Stimulated activated CD4-positive, alpha-beta T cell treated with anti-CD3 and anti-CD28 coated beads, Interleukin-1b, Interleukin-23, amount 100 ng/mL, for 4 hours (primary cell): ENCODE results near the gene CD40LG.

Source experiments
- DNase-seq, 2 donors: peaks; one replicate each; pipeline ENCODE4 v3.0.0-alpha.2; 2020; ENCODE audit warnings: low read depth in 2 of 2

The CD40LG gene

DNA sequence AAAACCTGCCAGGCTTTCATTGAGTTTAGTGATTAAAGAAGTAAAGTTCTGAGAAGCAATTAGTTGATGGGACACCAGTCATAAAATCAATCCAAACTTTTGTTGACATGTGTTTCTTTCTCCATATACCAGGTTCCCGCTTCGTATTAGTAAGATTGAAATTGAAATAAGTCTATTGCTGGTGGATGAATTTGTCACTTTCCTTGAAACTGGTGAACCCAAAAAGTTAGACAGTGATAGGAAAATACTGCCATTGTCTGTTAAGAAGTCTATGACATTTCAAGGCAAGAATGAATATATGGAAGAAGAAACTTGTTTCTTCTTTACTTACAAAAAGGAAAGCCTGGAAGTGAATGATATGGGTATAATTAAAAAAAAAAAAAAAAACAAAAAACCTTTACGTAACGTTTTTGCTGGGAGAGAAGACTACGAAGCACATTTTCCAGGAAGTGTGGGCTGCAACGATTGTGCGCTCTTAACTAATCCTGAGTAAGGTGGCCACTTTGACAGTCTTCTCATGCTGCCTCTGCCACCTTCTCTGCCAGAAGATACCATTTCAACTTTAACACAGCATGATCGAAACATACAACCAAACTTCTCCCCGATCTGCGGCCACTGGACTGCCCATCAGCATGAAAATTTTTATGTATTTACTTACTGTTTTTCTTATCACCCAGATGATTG lies at the start of gene CD40LG:
CD40LG (plus strand) TSS at position 482 of the 684 bp plus-strand sequence; CDS start at position 573, 91 bp downstream.
- no peak for DNase-seq

GRCh38 chrX:136598631-136599030 lies 49.3 kb upstream of the CD40LG start:
- no peak for DNase-seq

GRCh38 chrX:136600059-136600458 lies 47.9 kb upstream of the CD40LG start:
- DNase-seq, result no peak

DNA sequence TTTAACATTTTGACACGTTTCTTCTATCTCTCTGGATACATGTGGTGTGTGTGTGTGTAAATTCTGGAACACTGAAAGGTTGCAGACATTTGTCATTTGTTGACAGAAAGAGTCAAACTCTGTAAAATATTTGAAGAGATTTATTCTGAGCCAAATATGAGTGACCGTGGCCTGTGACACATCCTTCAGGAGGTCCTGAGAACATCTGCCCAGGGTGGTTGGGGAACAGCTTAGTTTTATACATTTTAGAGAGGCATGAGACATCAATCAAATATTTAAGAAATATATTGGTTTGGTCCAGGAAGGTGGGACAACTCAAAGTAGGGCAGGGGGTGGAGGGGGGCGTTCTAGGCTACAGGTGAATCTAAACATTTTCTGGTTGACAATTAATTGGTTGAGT lies 40.7 kb upstream of the CD40LG start:
- no peak for DNase-seq

GRCh38 chrX:136608295-136608933 lies 39.5 kb upstream of the CD40LG start:
- peak in 1 of 2 donors; percentile 30 for DNase-seq

- DNase-seq, result no peak
Observed at GRCh38 chrX:136616987-136617685, 30.8 kb upstream of the CD40LG start.

DNA sequence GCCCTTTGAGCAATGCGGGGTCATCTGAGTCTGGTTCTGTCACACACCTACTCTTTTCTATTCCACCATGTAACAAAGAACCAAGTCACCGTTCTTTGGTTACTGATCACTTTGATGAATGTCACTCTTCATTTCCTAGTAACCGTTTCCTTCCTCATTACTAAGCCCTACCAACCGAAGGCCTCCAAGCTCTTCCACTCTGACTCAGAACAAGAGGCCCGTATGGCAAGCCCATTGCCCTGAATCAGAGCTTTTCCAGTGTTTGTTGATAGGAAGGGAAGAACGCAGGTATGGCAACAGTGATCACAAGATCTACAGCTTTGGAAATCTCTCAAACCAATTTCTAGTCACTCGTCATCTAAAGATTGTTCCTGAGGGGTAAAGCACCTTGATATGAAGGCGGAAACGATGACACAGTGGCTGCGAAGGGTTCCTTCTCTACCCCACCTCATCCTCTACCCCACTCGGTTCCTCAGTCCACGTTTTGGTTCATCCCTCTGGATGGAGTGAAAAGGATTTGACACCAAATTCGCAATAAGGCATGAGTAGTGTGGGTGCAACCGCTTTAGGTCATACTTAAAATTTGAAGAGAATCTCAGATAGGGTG lies 28.0 kb upstream of the CD40LG start:
- no peak for DNase-seq

DNA sequence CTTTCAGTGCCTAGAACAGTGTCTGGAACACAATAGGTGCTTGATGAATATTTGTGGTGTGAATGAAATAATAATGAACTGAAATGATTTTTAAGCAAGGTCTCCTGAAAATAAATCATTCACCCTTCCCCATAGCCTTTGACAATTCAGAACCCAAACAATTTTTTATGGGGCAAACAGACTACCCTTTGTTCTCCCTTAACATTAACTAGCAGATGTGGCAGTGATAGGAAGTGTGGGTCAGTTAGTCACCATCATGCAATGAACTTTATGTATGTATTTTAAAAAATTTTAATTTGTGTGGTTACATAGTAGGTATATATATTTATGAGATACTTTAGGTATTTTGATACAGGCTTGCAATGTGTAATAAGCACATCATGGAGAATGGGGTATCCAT lies 27.2 kb upstream of the CD40LG start:
- DNase-seq, result no peak

DNA sequence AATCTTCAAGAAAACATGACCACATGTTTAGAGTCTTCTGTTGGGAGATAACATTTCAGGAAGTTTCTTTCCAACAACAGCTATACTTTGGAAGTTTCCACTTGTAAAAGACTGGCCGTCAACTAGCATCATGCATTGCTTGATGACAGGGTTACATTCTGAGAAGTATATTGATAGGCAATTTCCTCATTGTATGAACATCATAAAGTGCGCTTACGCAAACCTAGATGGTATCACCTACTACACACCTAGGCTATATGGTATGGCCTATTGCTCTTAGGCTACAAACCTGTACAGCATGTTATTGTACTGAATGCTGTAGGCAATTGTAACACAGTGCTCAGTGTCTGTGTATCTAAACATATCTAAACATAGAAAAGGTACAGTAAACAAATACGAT lies 25.4 kb upstream of the CD40LG start:
- DNase-seq, result no peak

DNA sequence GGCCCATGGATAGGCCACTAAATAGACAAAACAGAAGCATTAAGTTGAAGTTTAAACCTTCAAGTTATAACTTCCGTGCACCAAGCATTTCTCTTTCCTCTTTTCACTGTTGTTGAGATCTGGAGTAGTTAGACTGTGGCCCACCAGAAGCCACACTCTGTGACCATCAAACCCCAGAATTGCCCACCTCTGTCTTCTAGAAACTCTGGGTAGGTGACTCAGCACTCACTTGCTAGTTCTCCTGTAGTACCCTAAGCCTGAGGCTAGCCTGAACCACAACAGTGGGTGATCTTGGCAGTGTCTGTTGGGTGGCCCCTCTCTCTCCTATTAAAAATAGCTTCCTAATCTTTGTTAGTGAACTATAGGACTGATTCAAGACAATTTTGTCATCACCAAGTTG lies 24.6 kb upstream of the CD40LG start:
- DNase-seq, result no peak

DNA sequence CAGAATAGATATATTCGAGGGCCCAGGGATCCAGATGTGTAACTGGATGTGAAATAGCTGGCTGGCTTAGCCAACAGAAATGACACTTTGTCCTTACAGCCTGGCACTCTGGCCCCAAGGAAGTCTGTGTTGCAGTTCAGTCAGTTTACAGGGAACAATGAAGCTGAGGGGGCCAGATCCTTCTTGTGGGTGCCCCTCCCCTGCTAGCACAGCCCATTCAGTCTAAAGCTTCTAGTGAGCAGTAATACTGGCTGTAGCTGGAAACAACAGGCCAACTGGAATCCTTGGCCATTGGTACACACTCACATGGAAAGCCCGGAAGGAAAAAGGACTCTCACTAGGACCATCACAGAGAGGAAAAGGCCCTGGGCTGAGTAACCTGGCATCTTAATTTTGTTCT lies 22.7 kb upstream of the CD40LG start:
- no peak for DNase-seq

DNA sequence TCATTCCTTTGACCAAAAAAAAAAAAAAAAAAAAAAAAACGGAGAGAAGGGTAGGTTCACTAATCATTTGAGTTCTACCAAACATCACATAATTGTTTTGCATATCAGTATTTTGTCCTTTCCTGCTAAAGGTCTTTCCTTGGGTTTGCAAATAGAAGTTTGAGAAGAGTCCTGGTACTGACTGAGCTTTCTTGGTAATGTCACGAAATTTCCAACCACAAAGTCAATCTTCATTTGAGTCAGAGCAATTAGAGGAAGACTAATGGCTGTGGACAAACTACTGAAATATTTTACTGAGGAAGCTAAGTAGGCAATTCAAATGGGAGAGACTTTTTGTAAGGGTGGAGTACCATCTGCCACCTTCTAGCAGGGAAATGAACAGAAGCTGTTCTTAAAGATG lies 21.7 kb upstream of the CD40LG start:
- DNase-seq, result no peak

GRCh38 chrX:136626891-136627290 lies 21.1 kb upstream of the CD40LG start:
- no peak for DNase-seq

DNA sequence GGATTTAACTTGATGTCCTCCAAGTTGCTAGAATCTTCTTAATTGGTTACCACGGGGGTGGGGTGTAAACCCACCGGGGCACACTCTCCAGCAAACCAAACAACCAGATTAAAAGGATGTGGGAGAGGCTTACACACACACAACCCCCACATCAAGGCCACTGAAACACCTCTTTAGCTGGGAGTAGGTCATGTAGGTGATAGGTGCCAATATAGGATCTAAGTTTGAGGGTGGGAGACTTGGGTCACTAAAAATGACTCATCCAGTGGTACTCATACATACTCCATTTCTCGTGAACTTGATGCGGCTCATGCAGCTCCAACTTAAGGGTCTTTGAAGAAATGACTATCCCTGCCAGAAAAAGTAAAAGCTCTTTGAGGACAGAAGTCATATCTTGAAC lies 20.5 kb upstream of the CD40LG start:
- no peak for DNase-seq

GRCh38 chrX:136629084-136629750 lies 18.7 kb upstream of the CD40LG start:
- DNase-seq, result no peak

GRCh38 chrX:136630881-136631280 lies 17.1 kb upstream of the CD40LG start:
- no peak for DNase-seq

GRCh38 chrX:136635235-136635634 lies 12.7 kb upstream of the CD40LG start:
- no peak for DNase-seq

- DNase-seq, result no peak
Observed at GRCh38 chrX:136636121-136636520, 11.8 kb upstream of the CD40LG start.

DNA sequence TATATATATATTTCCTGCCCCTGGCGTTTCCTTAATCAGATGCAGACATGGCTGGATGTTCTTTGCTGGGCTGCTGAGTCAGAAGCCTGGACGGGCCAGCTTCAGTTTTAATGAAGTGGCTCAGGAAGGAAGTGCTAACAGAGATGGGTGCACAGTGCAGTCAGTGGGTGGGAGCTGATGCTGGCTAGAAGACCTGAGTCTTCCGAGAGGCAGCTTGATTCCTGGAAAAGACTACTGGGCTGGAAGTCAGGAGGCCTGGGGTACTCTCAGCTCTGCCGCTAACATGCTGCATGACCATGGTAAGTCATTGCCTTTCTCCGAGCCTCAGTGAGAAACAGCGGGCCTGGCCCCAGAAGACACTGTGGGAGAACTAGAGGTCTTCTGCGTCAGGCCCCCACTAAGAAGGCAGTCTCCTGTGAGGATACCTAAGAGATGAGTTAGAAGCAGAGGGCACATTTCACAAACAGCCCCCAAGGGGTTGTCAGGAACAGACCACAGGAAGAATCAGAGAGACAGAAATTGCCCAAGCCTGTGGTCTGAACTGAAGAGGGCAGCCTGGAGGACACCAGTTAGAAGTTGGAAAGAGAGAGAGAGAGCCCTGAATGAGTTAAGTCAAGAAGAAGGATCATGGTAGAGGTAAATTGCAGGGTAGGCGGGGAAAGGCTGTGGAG lies 8.3 kb upstream of the CD40LG start:
- no peak for DNase-seq

DNA sequence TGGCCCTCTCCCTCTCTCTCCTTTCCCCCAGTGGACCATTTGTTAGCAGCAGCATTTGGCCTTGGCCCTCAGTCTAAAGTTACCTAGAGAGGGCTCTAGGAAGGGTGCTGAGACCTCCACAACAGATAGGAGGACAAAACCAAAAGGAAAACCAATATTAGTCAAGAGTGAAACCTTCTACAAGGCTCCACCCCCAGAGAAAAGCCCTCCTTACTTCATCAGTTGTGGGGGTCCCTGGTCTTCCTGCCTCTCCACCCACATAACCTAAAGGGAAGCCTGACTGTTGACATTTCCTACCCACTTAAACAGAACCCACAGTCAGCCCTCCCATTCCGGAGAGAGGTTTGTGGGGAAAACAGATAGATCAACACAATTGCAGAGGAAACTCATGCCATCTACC lies 4.7 kb upstream of the CD40LG start:
- DNase-seq, result no peak

DNA sequence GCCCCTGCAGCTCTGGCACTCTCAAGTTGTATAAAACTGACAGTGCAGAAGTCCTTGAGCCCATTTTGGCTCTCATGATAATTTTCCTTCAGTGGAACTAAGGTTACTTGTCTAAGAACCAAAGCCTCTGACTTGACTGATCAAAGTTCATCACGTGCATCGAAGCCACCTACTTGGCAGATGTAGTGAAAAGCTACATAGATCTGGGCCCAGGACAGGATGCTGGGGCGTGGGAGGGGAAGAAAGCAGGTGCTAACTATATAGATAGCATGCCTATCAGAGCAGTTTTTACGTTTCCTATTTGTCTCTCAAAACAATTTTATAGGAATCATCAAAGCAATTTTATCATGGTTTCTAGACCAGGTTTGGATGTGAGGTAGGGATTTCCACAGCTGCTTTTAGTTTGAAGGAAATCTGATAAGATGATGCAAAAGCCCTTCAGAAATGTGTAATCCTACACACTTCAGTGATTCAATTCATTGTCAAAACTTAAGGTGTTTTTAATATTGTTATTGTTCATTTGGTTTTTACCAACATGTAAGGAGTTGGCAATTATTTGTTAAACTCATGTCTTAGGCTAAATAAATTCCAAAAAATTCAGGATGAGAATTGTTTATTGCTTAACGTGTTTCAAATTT lies 1.2 kb upstream of the CD40LG start:
- peak in 1 of 2 donors; percentile 29 for DNase-seq
